NCI-H2171 treated with DMSO at 0.1 percent for 48 hours (cell line): ENCODE data around the gene AGPAT2.

ENCODE experiments used
- DNase-seq: peaks from one replicate; lab custom pipeline; 2025; lab: John Stamatoyannopoulos, UW

Gene AGPAT2

GRCh38 chr9:136686794-136687711 lies at the start of gene AGPAT2:
TSS of gene AGPAT2 (minus strand) at chr9:136687457. CDS start at chr9:136687357, 100 bp downstream.
- peak; percentile 75 for DNase-seq

- no peak for DNase-seq
Observed at GRCh38 chr9:136735812-136736480, 48.7 kb upstream of the AGPAT2 start.

DNA sequence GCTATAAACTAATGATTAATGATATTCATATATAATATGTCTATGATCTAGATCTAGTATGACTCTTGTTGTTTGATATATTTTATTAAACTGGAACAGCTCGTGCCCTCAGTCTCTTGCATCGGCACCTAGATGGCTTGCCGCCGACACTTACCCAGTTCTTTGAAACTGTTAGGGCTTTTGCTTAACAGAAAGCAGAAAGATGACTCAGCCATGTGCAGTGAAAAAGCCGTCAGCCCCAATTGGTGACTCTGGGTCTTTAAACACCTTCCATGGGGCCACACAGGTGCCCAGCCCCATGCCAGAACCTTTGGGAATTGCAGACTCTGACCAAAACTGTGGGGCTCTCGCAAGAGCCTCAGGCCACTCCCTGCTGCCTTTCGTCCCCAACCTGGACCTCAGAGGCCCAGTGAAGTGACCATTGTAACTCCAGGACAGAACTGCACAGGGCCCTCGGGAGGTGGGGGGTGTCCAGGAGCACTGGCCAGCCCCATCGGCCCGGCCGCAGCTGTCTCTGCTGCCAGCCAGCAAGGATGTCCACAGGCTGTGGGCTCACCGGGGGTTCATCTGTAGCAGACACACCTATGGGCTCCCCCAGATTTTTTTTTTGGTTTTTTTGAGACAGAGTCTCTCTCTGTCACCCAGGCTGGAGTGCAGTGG lies 47.7 kb upstream of the AGPAT2 start:
- no peak for DNase-seq

GRCh38 chr9:136733611-136734010 lies 46.4 kb upstream of the AGPAT2 start:
- no peak for DNase-seq

- no peak for DNase-seq
Observed at GRCh38 chr9:136732444-136733178, 45.4 kb upstream of the AGPAT2 start.

DNA sequence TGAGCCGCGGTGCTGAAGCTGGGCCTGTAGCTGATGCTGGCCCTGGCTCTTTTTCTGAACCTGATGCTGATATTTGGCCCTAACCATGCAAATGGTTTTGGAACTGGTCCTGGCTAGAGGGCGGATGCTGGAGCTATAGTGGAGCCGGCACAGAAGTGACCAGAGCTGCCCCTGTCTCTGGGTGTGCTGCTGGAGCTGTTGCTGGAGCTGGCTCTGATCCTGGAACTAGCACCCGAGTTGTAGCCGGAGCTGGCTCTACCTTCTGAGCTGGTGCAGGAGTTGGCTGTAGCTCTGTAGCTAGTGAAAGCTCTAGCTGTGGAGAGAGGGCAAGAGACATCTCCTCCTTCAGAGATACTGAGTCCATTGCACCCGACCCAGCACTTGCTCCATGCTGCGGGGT lies 42.7 kb upstream of the AGPAT2 start:
- no peak for DNase-seq

DNA sequence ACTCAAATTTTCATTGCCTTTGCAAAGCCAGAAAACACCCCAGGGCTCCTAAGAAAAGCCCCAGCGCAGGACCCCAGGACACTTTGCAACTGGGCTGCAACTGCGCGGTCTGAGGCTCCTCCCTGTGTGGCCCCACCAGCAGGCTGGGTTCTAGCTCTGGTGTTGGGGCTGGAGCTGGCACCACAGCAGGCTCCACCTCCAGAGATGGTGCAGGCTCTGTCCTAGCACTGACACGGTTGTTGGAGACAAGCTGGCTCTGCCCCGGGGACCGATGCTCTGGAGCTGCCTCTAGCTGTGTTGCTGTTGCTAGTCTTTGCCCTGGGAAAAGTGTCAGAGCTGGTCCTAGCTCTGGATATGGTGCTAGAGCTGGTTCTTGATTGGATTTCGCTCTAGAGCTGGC lies 41.9 kb upstream of the AGPAT2 start:
- no peak for DNase-seq

DNA sequence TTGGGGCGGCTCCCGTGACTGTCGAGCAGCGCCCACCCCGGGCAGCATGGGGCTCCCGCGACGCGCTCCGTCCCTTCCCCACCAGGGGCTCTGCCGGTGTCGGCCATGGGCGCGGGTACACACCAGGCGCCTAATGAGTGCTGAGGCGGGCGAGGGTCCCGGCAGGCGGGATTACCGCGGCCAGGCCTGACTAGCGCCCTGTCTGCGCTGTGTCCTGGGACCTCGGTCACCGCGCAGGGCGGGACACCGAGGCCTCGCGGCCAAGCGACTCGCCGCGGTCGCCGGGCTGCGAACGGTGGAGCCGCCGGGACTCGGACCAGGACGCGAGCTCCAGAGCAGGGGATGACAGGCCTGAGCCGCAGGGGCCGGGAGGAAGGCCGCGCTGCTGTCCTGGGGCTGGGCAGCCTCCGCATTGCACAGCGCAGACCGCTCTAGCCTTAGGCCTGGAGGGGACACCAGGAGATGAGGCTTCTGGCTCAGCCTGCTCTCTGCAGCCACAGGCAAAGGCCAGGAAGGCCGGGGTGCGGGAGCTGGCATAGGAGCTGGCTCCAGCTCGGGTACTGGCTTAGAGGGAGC lies 41.4 kb upstream of the AGPAT2 start:
- no peak for DNase-seq

GRCh38 chr9:136728080-136728547 lies 40.9 kb upstream of the AGPAT2 start:
- DNase-seq = peak; percentile 83

DNA sequence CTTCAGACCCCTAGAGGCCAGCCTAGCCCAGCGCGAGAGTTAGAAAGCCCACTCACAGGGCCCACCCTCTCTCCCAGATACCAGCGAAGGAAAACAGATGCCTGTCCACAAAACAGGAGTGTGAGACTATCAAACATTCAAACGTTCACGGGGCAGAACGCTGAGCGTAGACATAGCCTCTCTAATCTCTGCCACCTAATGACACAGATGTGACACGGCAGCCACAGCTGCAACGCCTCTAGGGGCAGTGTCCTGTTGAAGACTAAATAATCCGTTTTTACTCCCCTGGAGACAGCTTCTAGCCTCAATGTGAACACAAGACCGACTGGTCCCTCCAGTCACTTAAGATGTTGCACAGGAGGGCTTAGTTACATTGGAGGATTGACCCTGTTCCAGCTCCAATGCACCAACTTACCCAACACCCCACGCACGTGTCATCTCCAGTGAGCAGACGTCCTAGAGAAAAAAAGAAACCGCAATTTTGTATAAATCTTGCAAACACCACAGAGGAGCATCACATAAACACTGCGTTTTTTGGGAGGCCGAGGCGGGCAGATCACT lies 39.5 kb upstream of the AGPAT2 start:
- DNase-seq = no peak

GRCh38 chr9:136726118-136726517 lies 38.9 kb upstream of the AGPAT2 start:
- no peak for DNase-seq

GRCh38 chr9:136725612-136726011 lies 38.4 kb upstream of the AGPAT2 start:
- DNase-seq = no peak

- no peak for DNase-seq
Observed at GRCh38 chr9:136724772-136725171, 37.5 kb upstream of the AGPAT2 start.

GRCh38 chr9:136723989-136724388 lies 36.7 kb upstream of the AGPAT2 start:
- DNase-seq = no peak

DNA sequence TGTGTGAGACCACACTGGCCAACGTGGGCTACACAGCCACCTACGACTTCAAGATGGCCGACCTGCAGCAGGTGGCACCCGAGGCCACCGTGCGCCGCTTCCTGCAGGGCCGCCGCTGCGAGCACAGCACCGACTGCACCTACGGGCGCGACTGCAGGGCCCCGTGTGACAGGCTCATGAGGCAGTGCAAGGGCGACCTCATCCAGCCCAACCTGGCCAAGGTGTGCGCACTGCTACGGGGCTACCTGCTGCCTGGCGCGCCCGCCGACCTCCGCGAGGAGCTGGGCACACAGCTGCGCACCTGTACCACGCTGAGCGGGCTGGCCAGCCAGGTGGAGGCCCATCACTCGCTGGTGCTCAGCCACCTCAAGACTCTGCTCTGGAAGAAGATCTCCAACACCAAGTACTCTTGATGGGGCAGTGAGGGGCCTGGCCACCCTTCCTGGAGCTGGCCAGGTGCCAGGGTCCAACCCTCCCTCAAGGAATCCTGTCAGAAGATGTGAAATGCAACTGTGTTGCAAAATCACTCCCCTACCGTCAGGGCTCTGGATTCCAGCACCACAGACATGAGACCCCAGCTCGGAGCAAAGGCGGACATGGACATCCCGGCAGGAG lies 36.2 kb upstream of the AGPAT2 start:
- no peak for DNase-seq

DNA sequence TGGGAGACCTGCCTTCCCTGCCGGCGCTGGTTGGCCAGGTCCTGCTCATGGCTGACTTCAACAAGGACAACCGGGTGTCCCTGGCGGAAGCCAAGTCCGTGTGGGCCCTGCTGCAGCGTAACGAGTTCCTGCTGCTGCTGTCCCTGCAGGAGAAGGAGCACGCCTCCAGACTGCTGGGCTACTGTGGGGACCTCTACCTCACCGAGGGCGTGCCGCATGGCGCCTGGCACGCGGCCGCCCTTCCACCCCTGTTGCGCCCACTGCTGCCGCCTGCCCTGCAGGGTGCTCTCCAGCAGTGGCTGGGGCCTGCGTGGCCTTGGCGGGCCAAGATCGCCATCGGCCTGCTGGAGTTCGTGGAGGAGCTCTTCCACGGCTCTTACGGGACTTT lies 35.7 kb upstream of the AGPAT2 start:
- DNase-seq = no peak

DNA sequence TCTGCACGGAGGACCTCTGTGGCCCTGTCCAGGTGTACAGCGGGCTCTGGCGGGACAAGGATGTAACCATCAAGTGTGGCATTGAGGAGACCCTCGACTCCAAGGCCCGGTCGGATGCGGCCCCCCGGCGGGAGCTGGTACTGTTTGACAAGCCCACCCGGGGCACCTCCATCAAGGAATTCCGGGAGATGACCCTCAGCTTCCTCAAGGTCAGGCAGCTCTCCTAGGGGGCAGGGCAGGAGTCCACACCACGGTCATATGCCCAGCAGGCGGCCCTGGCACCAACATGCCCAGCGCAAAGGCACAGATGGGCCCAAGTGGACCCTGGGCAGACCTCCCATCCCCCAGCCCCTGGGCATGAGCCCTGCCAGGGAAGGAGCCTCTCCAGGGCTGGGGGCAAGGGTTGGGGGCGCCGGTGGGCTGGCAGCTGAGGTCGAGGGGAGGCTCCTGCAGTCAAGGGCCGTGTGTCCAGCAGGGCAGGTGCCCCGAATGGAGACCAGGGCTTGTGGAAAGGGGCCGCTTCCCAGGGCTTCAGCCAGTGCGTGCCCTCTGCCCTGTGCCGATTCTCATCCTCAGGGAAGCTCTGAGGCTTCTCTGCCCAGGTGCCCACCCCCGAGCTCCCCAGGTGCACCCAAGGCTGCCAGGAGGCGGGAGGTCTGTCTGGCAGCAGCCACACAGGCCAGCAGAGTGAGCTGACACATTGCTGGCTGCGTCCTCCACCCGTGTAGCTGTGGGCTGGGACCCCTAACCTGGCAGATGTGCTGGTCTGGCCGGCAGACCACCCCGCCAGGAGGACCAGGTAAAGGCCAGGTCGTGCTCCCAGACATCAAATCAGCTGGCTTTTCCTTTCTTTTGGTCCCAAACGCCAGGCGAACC lies 35.1 kb upstream of the AGPAT2 start:
- DNase-seq = no peak

DNA sequence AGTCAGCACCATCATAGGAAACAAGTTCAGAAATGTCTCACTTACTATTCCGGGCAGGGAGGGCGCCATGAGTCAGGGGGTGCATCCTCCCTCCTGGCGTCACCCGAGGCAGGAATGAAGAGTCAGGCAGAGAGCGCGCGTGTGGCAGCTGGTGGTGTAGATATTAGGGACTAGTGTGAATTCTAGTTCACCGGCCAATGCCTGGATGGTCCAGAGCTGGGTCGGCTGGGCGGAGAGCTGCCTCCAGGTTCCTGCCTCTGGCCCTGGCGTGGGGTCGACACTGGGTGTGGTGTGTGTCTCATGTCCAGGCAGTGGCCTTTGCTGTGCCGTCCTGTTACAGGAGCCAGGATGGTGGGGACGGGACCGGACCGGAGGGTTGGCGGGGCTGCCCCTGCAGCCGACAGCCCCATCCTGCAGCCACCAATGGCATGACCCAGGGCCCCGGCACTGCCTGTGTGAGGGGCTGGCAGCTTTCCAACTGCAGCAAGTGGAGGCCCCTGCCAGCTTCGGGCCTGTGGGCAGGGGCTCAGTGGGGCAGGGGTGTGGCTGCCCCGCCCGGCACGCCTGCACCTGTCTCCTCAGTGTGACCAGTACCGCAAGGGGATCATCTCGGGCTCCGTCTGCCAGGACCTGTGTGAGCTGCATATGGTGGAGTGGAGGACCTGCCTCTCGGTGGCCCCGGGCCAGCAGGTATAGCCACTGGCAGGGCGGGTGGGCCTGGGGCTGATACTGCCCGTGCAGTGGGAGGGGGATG lies 34.3 kb upstream of the AGPAT2 start:
- no peak for DNase-seq

DNA sequence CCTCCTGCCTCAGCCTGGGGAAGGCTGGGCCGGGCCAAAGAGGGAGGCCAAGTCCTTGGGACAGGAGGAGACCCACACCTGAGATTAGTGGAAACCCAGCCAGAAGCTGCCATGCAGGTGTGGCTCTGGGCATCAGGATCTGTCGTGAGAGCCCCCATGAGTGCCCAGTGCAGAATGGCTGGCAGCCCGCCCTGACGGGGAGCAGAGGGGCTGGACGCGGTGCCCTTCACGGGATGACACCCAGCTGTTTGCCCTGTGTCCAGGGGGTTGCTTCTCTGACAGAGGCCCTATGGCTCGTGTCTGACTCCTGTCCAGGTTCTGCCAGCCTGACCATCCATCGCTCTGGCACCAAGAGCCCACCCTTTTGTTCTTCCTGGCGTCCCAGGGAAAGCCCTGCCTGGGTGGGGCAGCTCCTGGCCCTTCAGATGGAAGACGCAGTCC lies 33.7 kb upstream of the AGPAT2 start:
- DNase-seq = no peak
